Tibial nerve (tissue), 4 donors: ENCODE data around the gene AGT. TPM values are rescaled to one million over a fixed set of nuclear protein-coding genes. Genes with fewer than 3 reads are reported as not detected.
"Not testable (repeated sequence)": the region's sequence is repeated elsewhere in the genome, so short reads cannot be mapped to it uniquely, and the experiment has no call there.

ENCODE experiments used
- DNase-seq, 2 donors: peaks; one replicate each; pipeline ENCODE4 v3.0.0-alpha.2; 2019; ENCODE audit warnings: low spot score in 2 of 2
- H3K27ac ChIP-seq, 4 donors: fragments of 200-600 bp; sonication (generic) in 3 of 4; one replicate each; pipeline ENCODE4 v1.5.1; 2017 to 2019; ENCODE audit warnings: mild to moderate bottlenecking in 1 of 4
- H3K27me3 ChIP-seq, 2 donors: fragments of 200-600 bp; sonication (generic) in 1 of 2; one replicate each; pipeline versions ENCODE4 v1.5.1 to v1.6.0; 2017 to 2019
- H3K36me3 ChIP-seq, 3 donors: fragments of 200-600 bp; sonication (generic); one replicate each; pipeline ENCODE4 v1.5.1; 2018 to 2019
- H3K4me1 ChIP-seq, 4 donors: fragments of 200-600 bp; sonication (generic) in 3 of 4; one replicate each; pipeline ENCODE4 v1.5.1; 2017 to 2019
- H3K4me3 ChIP-seq, 4 donors: fragments of 200-600 bp; sonication (generic) in 3 of 4; one replicate each; pipeline ENCODE4 v1.5.1; 2017 to 2019; ENCODE audit warnings: mild to moderate bottlenecking in 1 of 4, moderate library complexity in 1 of 4
- H3K9me3 ChIP-seq, 4 donors: fragments of 200-600 bp; sonication (generic) in 3 of 4; one replicate each; pipeline ENCODE4 v1.5.1; 2017 to 2019
- EP300 ChIP-seq, 2 donors: sonication (generic); formaldehyde crosslinking; IDR thresholded peaks; one replicate each; pipeline ENCODE4 v1.6.1; 2017; ENCODE audit warnings: antibody characterized with exemption in 2 of 2, mild to moderate bottlenecking in 1 of 2
- POLR2A ChIP-seq, 2 donors: fragments of 450-650 bp; IDR thresholded peaks; one replicate each; pipeline ENCODE4 v1.6.1; 2017; ENCODE audit warnings: antibody characterized with exemption in 2 of 2, mild to moderate bottlenecking in 2 of 2, moderate library complexity in 2 of 2
- WGBS, 2 donors: methylation state at CpG; one replicate each; pipeline ENCODE4 v1.1.5; 2018; 5-methylcytosine and 5-hydroxymethylcytosine counted together
- total RNA-seq, 4 donors: library from RNA; depleted of rRNA; stranded (reverse); fragments of >200 nt; gene quantifications; one replicate each; pipeline ENCODE4 v1.1.0, GENCODE V29; 2016
- TF ChIP-seq, protein P1 (sequence below), 5 experiments: fragments of 200-600 bp in 3 of 5; fragments of 450-650 bp in 2 of 5; sonication (generic) in 3 of 5; IDR thresholded peaks; one replicate each; pipeline ENCODE4 v1.5.1; 2016 to 2019; ENCODE audit warnings: antibody characterized with exemption in 5 of 5, mild to moderate bottlenecking in 3 of 5, moderate library complexity in 2 of 5

AGT gene
- total RNA-seq, 4 donors from 2014 or later: 2.7 to 25.2 (median 7.0) TPM

DNA sequence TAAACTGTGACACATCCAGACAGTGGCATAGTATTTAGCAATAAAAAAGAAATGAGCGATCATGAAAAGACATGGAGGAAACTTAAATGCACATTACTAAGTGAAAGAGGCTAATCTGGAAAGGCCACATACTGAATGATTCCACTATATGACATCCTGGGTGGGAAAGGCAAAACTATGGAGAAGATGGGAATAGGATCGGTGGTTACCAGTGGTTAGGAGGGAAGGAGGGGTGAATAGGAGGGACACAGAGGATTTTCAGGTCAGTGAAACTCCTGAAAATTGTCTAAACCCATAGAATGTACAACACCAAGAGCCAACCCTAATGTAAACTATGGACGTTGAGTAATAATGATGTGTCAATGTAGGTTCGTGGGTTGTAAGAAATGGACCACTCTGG lies 13.8 kb downstream of the AGT start:
- H3K4me1 ChIP-seq: no peaks in the 10 kb centered on the region
- H3K9me3 ChIP-seq: no peaks in the 10 kb centered on the region
- H3K27me3 ChIP-seq: no peaks in the 10 kb centered on the region
- H3K27ac ChIP-seq: no peak overlapping the region
- no peak overlapping the region for H3K4me3 ChIP-seq
- no peak for DNase-seq
- peaks cover 0 to under 1% (median 0%) of the 10 kb centered on the region in 3 donors for H3K36me3 ChIP-seq
- 90 to 92% methylated on average over 4 of the region's 4 CpGs for WGBS, 2 donors
- TF ChIP-seq EP300 (IDR thresholded peaks at IDR 0.05) (no peak), POLR2A (IDR thresholded peaks at IDR 0.05) (no peak)
- TF ChIP-seq, protein P1, sequence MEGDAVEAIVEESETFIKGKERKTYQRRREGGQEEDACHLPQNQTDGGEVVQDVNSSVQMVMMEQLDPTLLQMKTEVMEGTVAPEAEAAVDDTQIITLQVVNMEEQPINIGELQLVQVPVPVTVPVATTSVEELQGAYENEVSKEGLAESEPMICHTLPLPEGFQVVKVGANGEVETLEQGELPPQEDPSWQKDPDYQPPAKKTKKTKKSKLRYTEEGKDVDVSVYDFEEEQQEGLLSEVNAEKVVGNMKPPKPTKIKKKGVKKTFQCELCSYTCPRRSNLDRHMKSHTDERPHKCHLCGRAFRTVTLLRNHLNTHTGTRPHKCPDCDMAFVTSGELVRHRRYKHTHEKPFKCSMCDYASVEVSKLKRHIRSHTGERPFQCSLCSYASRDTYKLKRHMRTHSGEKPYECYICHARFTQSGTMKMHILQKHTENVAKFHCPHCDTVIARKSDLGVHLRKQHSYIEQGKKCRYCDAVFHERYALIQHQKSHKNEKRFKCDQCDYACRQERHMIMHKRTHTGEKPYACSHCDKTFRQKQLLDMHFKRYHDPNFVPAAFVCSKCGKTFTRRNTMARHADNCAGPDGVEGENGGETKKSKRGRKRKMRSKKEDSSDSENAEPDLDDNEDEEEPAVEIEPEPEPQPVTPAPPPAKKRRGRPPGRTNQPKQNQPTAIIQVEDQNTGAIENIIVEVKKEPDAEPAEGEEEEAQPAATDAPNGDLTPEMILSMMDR (IDR thresholded peaks at IDR 0.05): no peak

DNA sequence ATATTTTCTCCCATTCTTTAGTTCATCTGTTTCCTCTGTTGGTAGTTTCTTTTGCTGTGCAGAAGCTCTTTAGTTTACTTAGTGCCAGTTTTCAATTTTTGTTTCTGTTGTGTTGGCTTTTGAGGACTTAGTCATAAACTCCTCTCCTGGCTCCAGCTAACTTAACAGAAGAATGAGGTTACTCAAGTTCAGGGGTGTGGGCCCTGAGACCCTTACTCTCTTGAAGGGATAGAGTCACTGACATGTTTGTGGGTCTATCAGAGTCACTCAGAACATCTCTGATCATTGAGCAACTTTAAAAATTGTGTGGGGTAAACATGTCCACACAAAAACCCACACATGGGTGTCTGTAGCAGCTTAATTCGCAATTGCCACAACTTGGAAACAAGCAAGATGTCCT lies 14.2 kb downstream of the AGT start:
- 96 to 97% methylated on average over 1 of the region's 1 CpG for WGBS, 2 donors
- H3K36me3 ChIP-seq: peaks cover 0 to 5% (median 0%) of the 10 kb centered on the region in 3 donors
- DNase-seq: no peak
- no peaks in the 10 kb centered on the region for H3K4me1 ChIP-seq
- TF ChIP-seq, protein P1 (IDR thresholded peaks at IDR 0.05): no peak
- TF ChIP-seq EP300 (IDR thresholded peaks at IDR 0.05): no peak
- no peak for TF ChIP-seq POLR2A (IDR thresholded peaks at IDR 0.05)
- no peaks in the 10 kb centered on the region for H3K9me3 ChIP-seq
- no peaks in the 10 kb centered on the region for H3K27me3 ChIP-seq
- no peak overlapping the region for H3K27ac ChIP-seq
- H3K4me3 ChIP-seq: no peak overlapping the region

DNA sequence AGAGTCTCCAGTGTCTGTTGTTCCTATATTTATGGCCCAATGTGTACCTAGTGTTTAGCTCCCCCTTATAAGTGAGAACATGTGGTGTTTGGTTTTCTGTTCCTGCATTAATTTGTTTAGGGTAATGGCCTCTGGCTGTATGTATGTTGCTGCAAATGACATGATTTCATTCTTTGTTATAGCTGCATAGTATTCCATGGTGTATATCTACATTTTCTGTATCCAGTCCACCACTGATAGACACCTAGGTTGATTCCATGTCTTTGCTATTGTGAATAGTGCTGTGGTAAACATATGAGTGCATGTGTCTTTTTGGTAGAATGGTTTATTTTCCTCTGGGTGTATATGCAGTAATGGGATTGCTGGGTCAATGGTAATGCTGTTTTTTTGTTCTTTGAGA lies 15.0 kb downstream of the AGT start:
- not testable (repeated sequence) for H3K4me1 ChIP-seq, H3K9me3 ChIP-seq, H3K27ac ChIP-seq, H3K4me3 ChIP-seq, H3K27me3 ChIP-seq, DNase-seq
- peaks cover 0 to 12% (median 0%) of the 10 kb centered on the region in 3 donors for H3K36me3 ChIP-seq

DNA sequence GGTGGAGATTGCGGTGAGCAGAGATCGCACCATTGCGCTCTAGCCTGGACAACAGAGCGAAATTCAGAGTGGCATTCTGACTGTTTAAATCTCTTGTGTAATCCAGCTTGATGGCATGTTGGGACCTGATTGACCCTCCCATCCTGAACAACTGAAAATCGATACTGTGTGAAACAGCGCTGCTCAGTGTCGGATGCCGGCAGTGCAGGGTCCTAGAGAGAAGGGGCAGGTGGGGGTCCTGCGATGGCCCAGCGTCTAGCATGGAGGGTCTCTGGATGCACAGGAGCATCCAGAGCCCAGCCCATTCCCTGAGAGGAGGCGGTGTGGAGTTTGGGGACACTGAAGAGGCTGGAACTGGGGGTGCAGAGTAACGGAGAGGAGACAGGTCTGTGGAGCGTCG lies 15.8 kb downstream of the AGT start:
- no peaks in the 10 kb centered on the region for H3K4me1 ChIP-seq
- no peak for DNase-seq
- no peaks in the 10 kb centered on the region for H3K27me3 ChIP-seq
- H3K36me3 ChIP-seq: peaks cover 0 to 21% (median 0%) of the 10 kb centered on the region in 3 donors
- 92 to 93% methylated on average over 14 of the region's 14 CpGs for WGBS, 2 donors
- no peak for TF ChIP-seq POLR2A (IDR thresholded peaks at IDR 0.05)
- TF ChIP-seq, protein P1 (IDR thresholded peaks at IDR 0.05): no peak
- no peak for TF ChIP-seq EP300 (IDR thresholded peaks at IDR 0.05)
- no peaks in the 10 kb centered on the region for H3K9me3 ChIP-seq
- H3K27ac ChIP-seq: no peak overlapping the region
- no peak overlapping the region for H3K4me3 ChIP-seq

DNA sequence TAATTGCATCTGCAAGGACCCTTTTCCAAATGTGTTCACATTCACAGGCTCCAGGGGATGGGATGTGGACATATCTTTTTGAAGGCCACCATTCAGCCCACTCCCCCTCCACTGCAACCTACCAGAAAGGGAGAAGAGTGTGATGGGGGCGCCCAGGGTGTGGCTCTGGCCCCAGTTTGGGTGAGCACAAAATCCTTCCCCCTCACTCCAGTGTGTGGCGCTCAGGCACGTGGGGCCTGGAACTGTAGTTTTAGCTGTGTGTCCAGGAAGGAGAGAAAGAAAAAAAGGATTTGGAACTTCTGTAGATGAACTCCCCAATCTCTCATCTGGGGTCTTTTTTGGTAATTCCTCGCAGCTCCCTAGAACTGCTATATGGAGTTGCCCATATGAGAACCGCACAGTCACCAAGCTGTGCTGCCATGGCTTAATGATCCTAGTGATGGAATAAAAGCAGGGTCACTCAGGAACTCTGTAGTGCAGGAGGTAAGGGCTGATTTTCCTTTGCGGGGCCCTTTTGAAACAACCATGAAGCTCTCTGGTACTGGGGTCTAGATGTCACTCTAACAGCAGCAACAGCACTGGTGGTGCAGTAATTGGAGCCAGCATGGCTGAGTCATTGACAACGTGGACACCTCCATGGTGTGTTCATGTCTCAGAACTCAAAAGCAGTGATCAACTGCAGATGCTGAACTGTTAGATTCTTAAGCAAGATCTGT lies 17.0 kb downstream of the AGT start:
- 75 to 79% methylated on average over 7 of the region's 7 CpGs for WGBS, 2 donors
- Histone ChIP-seq H3K27me3 (no peaks in the 10 kb centered on the region), H3K36me3 (peaks cover 0 to 28% (median under 1%) of the 10 kb centered on the region in 3 donors), H3K9me3 (no peaks in the 10 kb centered on the region), H3K4me3 (no peak overlapping the region), H3K27ac (no peak overlapping the region), H3K4me1 (peaks cover 0 to 3% (median 0%) of the 10 kb centered on the region in 4 donors)
- no peak for DNase-seq
- no peak for TF ChIP-seq EP300 (IDR thresholded peaks at IDR 0.05)
- TF ChIP-seq POLR2A (IDR thresholded peaks at IDR 0.05): no peak
- TF ChIP-seq, protein P1 (IDR thresholded peaks at IDR 0.05): no peak
